Measurements from ENCODE around the gene BBX. TPM values are rescaled to one million over a fixed set of nuclear protein-coding genes. Genes with fewer than 3 reads are reported as not detected.

The BBX gene
- polyA plus RNA-seq, 1 donor from 2014 or later, result 23.8 TPM

GRCh38 chr3:107857854-107858253, 335.1 kb downstream of the BBX start:
- TF ChIP-seq POLR2AphosphoS5 (IDR thresholded peaks at IDR 0.05) (no peak), EP300 (conservative IDR thresholded peaks at IDR 0.05; ENCODE audit: poor library complexity, severe bottlenecking) (no peak), RAD21 (conservative IDR thresholded peaks at IDR 0.05) (no peak), SMC3 (conservative IDR thresholded peaks at IDR 0.05; ENCODE audit: poor library complexity) (no peak), TAF1 (IDR thresholded peaks at IDR 0.05; ENCODE audit: low read depth) (no peak), MXI1 (conservative IDR thresholded peaks at IDR 0.05; ENCODE audit: poor library complexity, severe bottlenecking) (no peak), EZH2 (IDR thresholded peaks at IDR 0.05; ENCODE audit: borderline replicate concordance, insufficient read depth, low read length, poor library complexity, severe bottlenecking) (no peak)
- TF ChIP-seq, protein P1, sequence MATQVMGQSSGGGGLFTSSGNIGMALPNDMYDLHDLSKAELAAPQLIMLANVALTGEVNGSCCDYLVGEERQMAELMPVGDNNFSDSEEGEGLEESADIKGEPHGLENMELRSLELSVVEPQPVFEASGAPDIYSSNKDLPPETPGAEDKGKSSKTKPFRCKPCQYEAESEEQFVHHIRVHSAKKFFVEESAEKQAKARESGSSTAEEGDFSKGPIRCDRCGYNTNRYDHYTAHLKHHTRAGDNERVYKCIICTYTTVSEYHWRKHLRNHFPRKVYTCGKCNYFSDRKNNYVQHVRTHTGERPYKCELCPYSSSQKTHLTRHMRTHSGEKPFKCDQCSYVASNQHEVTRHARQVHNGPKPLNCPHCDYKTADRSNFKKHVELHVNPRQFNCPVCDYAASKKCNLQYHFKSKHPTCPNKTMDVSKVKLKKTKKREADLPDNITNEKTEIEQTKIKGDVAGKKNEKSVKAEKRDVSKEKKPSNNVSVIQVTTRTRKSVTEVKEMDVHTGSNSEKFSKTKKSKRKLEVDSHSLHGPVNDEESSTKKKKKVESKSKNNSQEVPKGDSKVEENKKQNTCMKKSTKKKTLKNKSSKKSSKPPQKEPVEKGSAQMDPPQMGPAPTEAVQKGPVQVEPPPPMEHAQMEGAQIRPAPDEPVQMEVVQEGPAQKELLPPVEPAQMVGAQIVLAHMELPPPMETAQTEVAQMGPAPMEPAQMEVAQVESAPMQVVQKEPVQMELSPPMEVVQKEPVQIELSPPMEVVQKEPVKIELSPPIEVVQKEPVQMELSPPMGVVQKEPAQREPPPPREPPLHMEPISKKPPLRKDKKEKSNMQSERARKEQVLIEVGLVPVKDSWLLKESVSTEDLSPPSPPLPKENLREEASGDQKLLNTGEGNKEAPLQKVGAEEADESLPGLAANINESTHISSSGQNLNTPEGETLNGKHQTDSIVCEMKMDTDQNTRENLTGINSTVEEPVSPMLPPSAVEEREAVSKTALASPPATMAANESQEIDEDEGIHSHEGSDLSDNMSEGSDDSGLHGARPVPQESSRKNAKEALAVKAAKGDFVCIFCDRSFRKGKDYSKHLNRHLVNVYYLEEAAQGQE (IDR thresholded peaks at IDR 0.05; ENCODE audit: borderline replicate concordance), result no peak
- TF ChIP-seq, protein P2, sequence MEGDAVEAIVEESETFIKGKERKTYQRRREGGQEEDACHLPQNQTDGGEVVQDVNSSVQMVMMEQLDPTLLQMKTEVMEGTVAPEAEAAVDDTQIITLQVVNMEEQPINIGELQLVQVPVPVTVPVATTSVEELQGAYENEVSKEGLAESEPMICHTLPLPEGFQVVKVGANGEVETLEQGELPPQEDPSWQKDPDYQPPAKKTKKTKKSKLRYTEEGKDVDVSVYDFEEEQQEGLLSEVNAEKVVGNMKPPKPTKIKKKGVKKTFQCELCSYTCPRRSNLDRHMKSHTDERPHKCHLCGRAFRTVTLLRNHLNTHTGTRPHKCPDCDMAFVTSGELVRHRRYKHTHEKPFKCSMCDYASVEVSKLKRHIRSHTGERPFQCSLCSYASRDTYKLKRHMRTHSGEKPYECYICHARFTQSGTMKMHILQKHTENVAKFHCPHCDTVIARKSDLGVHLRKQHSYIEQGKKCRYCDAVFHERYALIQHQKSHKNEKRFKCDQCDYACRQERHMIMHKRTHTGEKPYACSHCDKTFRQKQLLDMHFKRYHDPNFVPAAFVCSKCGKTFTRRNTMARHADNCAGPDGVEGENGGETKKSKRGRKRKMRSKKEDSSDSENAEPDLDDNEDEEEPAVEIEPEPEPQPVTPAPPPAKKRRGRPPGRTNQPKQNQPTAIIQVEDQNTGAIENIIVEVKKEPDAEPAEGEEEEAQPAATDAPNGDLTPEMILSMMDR (IDR thresholded peaks at IDR 0.05; ENCODE audit: poor library complexity, severe bottlenecking), result no peak
- H4K20me1 ChIP-seq (ENCODE audit: insufficient read depth), result no peaks in the 10 kb centered on the region
- no peak overlapping the region for H2AFZ ChIP-seq (ENCODE audit: low read depth, low read length)
- no peak overlapping the region for H3K9ac ChIP-seq (ENCODE audit: low read length)
- no peaks in the 10 kb centered on the region for H3K9me2 ChIP-seq (ENCODE audit: insufficient read depth, low read length)
- no peaks in the 10 kb centered on the region for H3K9me3 ChIP-seq (ENCODE audit: low read length)
- no peak overlapping the region for H3K4me3 ChIP-seq (ENCODE audit: low read length)
- H3K27ac ChIP-seq (ENCODE audit: low read length), result no peak overlapping the region
- H3K4me2 ChIP-seq (ENCODE audit: low read length), result no peak overlapping the region
- no peaks in the 10 kb centered on the region for H3K27me3 ChIP-seq (ENCODE audit: insufficient read depth, low read depth, low read length)
- no peaks in the 10 kb centered on the region for H3K79me2 ChIP-seq (replicated peaks; ENCODE audit: insufficient read depth, low read length)
- no peaks in the 10 kb centered on the region for H3K36me3 ChIP-seq (ENCODE audit: insufficient read depth, low read length)
- peaks cover 3% of the 10 kb centered on the region for H3F3A ChIP-seq (ENCODE audit: insufficient read depth, low read length, poor library complexity, severe bottlenecking)

GRCh38 chr3:107858876-107859275, 336.1 kb downstream of the BBX start:
- no peak for TF ChIP-seq TAF1 (IDR thresholded peaks at IDR 0.05; ENCODE audit: low read depth)
- TF ChIP-seq SMC3 (conservative IDR thresholded peaks at IDR 0.05; ENCODE audit: poor library complexity), result no peak
- no peak for TF ChIP-seq RAD21 (conservative IDR thresholded peaks at IDR 0.05)
- TF ChIP-seq EZH2 (IDR thresholded peaks at IDR 0.05; ENCODE audit: borderline replicate concordance, insufficient read depth, low read length, poor library complexity, severe bottlenecking), result no peak
- TF ChIP-seq, protein P2 (IDR thresholded peaks at IDR 0.05; ENCODE audit: poor library complexity, severe bottlenecking), result no peak
- TF ChIP-seq MXI1 (conservative IDR thresholded peaks at IDR 0.05; ENCODE audit: poor library complexity, severe bottlenecking), result no peak
- no peaks in the 10 kb centered on the region for H3K79me2 ChIP-seq (replicated peaks; ENCODE audit: insufficient read depth, low read length)
- no peak overlapping the region for H3K4me2 ChIP-seq (ENCODE audit: low read length)
- H4K20me1 ChIP-seq (ENCODE audit: insufficient read depth), result no peaks in the 10 kb centered on the region
- H3K36me3 ChIP-seq (ENCODE audit: insufficient read depth, low read length), result no peaks in the 10 kb centered on the region
- H3K27ac ChIP-seq (ENCODE audit: low read length), result no peak overlapping the region
- no peak overlapping the region for H3K4me3 ChIP-seq (ENCODE audit: low read length)
- no peaks in the 10 kb centered on the region for H3K9me3 ChIP-seq (ENCODE audit: low read length)
- H3K9me2 ChIP-seq (ENCODE audit: insufficient read depth, low read length), result no peaks in the 10 kb centered on the region
- no peak overlapping the region for H2AFZ ChIP-seq (ENCODE audit: low read depth, low read length)
- peaks cover 3% of the 10 kb centered on the region for H3F3A ChIP-seq (ENCODE audit: insufficient read depth, low read length, poor library complexity, severe bottlenecking)
- no peaks in the 10 kb centered on the region for H3K27me3 ChIP-seq (ENCODE audit: insufficient read depth, low read depth, low read length)
- no peak overlapping the region for H3K9ac ChIP-seq (ENCODE audit: low read length)

Other genes with a start within 250 kb of the BBX start
- gene CCDC54, start 145.5 kb upstream of the BBX start, polyA plus RNA-seq, result not detected in 2 replicates

Measured in neural cell (in vitro differentiated cells).